ENCODE data around the gene ASB3.

DNA sequence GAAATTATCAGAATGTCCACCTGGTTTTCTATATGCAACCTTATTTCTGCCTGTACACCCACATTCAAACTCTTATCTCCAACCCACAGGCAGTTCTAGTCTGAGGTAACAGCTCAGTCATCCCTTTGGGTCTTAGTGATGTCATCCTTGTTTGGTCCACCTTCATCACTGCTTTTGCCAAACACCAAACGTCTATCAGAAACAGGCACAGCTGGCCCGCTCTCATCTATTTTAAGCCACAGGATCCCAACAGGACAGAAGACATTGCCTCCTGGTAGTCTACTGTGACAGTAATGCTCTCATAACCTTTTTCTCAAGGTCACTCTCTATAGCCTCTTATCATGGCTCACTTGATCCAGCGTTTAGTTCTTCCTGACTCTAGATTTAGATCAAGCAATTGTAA lies 118.1 kb downstream of the ASB3 start:
- TF ChIP-seq, protein P1, sequence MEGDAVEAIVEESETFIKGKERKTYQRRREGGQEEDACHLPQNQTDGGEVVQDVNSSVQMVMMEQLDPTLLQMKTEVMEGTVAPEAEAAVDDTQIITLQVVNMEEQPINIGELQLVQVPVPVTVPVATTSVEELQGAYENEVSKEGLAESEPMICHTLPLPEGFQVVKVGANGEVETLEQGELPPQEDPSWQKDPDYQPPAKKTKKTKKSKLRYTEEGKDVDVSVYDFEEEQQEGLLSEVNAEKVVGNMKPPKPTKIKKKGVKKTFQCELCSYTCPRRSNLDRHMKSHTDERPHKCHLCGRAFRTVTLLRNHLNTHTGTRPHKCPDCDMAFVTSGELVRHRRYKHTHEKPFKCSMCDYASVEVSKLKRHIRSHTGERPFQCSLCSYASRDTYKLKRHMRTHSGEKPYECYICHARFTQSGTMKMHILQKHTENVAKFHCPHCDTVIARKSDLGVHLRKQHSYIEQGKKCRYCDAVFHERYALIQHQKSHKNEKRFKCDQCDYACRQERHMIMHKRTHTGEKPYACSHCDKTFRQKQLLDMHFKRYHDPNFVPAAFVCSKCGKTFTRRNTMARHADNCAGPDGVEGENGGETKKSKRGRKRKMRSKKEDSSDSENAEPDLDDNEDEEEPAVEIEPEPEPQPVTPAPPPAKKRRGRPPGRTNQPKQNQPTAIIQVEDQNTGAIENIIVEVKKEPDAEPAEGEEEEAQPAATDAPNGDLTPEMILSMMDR (IDR thresholded peaks at IDR 0.05) = no peak
- no peak for TF ChIP-seq EZH2 (IDR thresholded peaks at IDR 0.05; ENCODE audit: borderline replicate concordance, insufficient read depth, low read depth, low read length, poor library complexity, severe bottlenecking)

All from B cell (primary cell).